GM19239 (cell line): ENCODE measurements around the gene CYGB.

Experiments used
- DNase-seq: peaks from one replicate; pipeline ENCODE4 v3.0.0; 2011; ENCODE audit warnings: low spot score; ENCODE audit not compliant: insufficient read length
- FAIRE-seq: peaks from 2 replicates; lab custom pipeline; 2011; peaks lifted over from hg19 to GRCh38; lab: Jason Lieb, UNC

Gene CYGB

GRCh38 chr17:76553178-76553908 is 15.8 kb upstream of the CYGB start:
- DNase-seq (no peak), FAIRE-seq (no peak)

- DNase-seq: no peak
- no peak for FAIRE-seq
These were observed 14.2 kb upstream of the CYGB start for GRCh38 chr17:76551685-76552084.

- DNase-seq (no peak), FAIRE-seq (no peak)
These were observed 13.5 kb upstream of the CYGB start for GRCh38 chr17:76550712-76551615.

GRCh38 chr17:76549539-76549938 is 12.0 kb upstream of the CYGB start:
- DNase-seq (no peak), FAIRE-seq (no peak)

GRCh38 chr17:76549215-76549518 is 11.7 kb upstream of the CYGB start:
- FAIRE-seq (no peak), DNase-seq (no peak)

- FAIRE-seq: no peak
These were observed 11.1 kb upstream of the CYGB start for GRCh38 chr17:76548378-76549214.

GRCh38 chr17:76547642-76548202 is 10.2 kb upstream of the CYGB start:
- no peak for FAIRE-seq
- DNase-seq: no peak

More at GRCh38 chr17:76548378-76549214, 11.1 kb upstream of the CYGB start:
- no peak for DNase-seq

- DNase-seq (no peak), FAIRE-seq (peak; percentile 61)
These were observed 9.7 kb upstream of the CYGB start for GRCh38 chr17:76547183-76547641.

GRCh38 chr17:76546556-76547182 is 9.2 kb upstream of the CYGB start:
- DNase-seq: no peak
- no peak for FAIRE-seq

GRCh38 chr17:76545918-76546555 is 8.5 kb upstream of the CYGB start:
- no peak for FAIRE-seq
- DNase-seq: no peak

- no peak for FAIRE-seq
- DNase-seq: no peak
These were observed 7.2 kb upstream of the CYGB start for GRCh38 chr17:76544546-76545365.

- FAIRE-seq (no peak), DNase-seq (no peak)
These were observed 6.5 kb upstream of the CYGB start for GRCh38 chr17:76543826-76544545.

GRCh38 chr17:76543482-76543825 is 5.9 kb upstream of the CYGB start:
- no peak for FAIRE-seq

GRCh38 chr17:76542984-76543383 is 5.5 kb upstream of the CYGB start:
- DNase-seq: no peak
- no peak for FAIRE-seq

More at GRCh38 chr17:76543482-76543825, 5.9 kb upstream of the CYGB start:
- DNase-seq: no peak

GRCh38 chr17:76542566-76542971 is 5.1 kb upstream of the CYGB start:
- DNase-seq (no peak), FAIRE-seq (no peak)

GRCh38 chr17:76541739-76542454 is 4.4 kb upstream of the CYGB start:
- FAIRE-seq: no peak
- no peak for DNase-seq
